B cell (primary cell): ENCODE measurements around the gene RPL10.

Experiments
- CTCF ChIP-seq: fragments of 200-600 bp; IDR thresholded peaks from one replicate; pipeline ENCODE4 v1.8.0; 2022; ENCODE audit warnings: antibody characterized with exemption, mild to moderate bottlenecking
- EZH2 ChIP-seq: IDR thresholded peaks from 2 replicates; pipeline ENCODE4 v1.6.1; 2012; ENCODE audit warnings: borderline replicate concordance, low read depth, mild to moderate bottlenecking, moderate library complexity, low read length; ENCODE audit not compliant: insufficient read depth, poor library complexity, severe bottlenecking

- TF ChIP-seq CTCF: no peak
- no peak for TF ChIP-seq EZH2
Measured at GRCh38 chrX:154375156-154375504, 23.0 kb upstream of the RPL10 start.
